ENCODE measurements around the gene SOS1.
A peak's percentile ranks its signal among the peaks of the same experiment; 100 is the strongest.
"Not testable (repeated sequence)": the region's sequence is repeated elsewhere in the genome, so short reads cannot be mapped to it uniquely, and the experiment has no call there.

Gene SOS1

DNA sequence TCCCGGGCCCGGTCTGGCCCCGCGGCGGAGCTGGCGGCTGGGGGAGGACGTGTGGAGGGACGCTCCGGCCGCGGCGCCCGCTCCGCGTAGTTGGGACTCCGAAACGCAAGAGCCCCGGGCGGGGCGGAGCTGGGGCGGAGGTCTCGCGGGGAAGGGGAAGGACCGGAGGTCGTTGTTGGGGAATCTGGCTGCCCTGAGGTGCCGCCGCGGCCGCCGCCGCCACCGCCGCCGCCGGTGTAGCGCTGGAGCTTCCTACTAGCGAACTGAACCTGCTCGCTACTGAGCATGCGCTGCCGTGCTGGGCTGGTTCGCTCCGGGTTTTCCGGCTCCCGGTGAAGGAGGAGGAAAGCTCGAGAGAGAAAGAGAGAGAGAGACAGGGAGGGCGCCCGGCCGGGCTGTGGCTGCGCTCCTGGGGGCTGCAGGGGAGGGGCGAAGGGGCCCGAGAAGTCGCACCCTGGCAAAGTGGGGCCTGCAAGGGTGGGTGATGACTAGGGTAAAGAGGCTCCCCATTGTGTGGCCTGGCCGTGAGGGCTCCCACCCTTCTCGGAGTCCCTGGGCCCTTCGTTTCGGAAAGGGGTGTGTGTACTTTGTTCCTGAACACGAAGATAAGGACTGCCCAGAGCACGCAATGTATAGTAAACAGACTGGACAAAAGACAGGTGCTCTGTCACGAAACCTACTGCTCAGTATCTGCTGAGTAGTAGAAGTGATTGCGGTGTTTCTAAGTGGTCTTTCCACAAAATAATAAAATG, at the start of gene SOS1:
Gene SOS1, minus strand, starts transcription at position 281 of the 752 bp plus-strand sequence. CDS start 629 bp downstream, outside the sequence.
- DNase-seq, result peak; percentile 91

- DNase-seq, result no peak
Measured at GRCh38 chr2:39164089-39164488, 43.2 kb upstream of the SOS1 start.

- no peak for DNase-seq
Measured at GRCh38 chr2:39160982-39161381, 40.1 kb upstream of the SOS1 start.

- no peak for DNase-seq
Measured at GRCh38 chr2:39159283-39159682, 38.4 kb upstream of the SOS1 start.

- no peak for DNase-seq
Measured at GRCh38 chr2:39158351-39158750, 37.5 kb upstream of the SOS1 start.

- DNase-seq, result no peak
Measured at GRCh38 chr2:39156846-39157245, 36.0 kb upstream of the SOS1 start.

- no peak for DNase-seq
Measured at GRCh38 chr2:39156107-39156506, 35.3 kb upstream of the SOS1 start.

DNA sequence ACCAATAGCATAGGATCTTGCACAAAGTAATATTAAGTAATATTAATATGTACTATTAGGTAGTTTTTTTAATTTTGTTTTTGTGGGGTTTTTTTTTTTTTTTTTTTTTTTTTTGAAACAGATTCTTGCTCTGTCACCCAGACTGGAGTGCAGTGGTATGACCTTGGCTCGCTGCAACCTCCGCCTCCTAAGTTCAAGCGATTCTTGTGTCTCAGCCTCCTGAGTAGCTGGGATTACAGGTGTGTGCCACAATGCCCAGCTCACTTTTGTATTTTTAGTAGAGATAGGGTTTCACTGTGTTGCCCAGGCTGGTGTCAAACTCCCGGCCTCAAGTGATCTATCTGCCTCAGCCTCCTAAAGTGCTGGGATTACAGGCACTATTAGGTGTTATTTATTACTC, 34.7 kb upstream of the SOS1 start:
- DNase-seq, result not testable (repeated sequence)

DNA sequence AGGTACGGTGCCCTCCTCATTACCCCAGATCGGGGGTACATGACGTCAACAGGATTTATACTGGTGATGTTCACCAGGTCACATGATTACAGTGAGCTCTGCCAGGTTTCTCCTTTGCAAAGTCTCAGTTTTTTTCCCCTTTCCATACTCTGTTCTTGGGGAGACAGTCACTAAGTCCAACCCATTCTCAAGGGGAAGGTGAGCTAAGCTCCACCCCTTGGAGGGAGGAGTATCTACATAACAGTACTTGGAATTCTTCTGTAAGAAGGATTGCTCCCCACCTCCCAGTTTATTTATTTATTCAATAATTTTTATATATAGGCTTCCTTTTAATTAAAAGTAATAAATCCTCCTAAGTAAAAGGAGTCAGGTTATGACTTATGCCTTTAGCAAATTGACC, 34.1 kb upstream of the SOS1 start:
- no peak for DNase-seq

DNA sequence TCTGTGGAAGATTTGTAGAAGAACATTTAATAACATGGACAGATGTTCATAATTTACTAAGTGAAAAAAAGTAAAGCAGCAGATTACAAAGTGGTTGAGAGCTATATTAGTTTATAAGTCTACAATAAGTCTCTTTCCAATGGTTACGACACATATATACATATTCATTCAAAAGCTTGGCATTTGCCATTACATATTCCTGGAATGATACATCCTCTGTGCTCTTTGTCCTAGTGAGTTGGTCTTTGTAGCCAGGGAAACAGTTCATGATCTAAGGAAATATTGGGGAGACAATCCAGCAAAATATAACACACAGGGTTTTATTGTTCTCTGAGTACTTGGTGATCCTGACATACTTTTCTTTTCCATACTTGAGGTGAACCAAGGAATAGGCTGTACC, 32.5 kb upstream of the SOS1 start:
- DNase-seq, result no peak

GRCh38 chr2:39152504-39152903, 31.7 kb upstream of the SOS1 start:
- no peak for DNase-seq

- DNase-seq, result no peak
Measured at GRCh38 chr2:39150890-39151497, 30.1 kb upstream of the SOS1 start.

GRCh38 chr2:39150102-39150562, 29.3 kb upstream of the SOS1 start:
- no peak for DNase-seq

GRCh38 chr2:39146630-39147029, 25.8 kb upstream of the SOS1 start:
- no peak for DNase-seq

- no peak for DNase-seq
Measured at GRCh38 chr2:39145906-39146421, 25.1 kb upstream of the SOS1 start.

DNA sequence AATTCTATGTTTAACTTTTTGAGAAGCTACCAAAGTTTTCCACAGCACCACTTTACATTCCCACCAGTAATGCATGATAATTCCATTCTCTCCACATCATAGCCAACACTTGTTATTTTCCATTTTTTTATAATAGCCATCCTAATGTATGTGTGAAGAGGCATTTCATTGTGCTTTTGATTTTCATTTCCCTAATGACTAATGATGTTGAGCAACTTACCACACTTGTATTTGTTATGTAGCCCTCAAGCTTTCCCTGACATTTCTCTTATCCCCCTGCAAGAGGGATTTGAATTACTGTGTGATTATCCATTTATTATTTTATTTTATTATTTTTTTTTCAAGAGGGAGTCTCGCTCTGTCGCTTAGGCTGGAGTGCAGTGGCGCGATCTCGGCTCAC, 23.6 kb upstream of the SOS1 start:
- DNase-seq, result no peak

DNA sequence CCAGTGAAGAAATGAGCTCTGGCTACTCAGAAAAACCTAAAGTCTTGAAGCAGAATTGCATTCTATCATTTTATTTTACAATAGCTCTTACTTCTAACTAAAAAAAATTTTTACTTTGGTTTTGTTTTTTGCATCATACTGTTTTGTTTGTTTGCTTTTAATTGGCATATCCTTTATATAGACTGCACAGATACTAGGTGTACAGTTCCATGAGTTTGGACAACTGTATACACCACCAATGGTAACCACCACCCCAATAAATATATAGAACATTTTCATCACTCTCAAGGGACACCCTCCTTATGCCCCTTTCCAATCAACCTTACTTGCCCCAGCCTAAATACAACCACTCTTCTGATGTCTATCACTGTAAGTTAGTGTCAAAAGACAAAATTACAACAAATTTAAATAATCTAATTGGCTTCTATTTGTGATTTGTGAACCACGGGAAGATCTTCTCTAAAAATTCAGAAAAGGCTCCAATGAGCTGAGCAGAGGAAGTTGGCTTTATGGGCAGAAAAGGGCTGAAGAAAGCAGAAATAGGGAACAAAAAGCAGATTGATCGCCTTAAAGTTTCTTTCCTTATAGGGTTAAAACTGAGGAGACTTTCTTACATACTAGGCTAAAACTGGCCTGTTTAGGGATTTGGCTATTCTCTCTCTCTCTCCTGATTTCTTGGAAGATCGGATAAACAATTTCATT, 22.2 kb upstream of the SOS1 start:
- no peak for DNase-seq

GRCh38 chr2:39141334-39142271, 20.8 kb upstream of the SOS1 start:
- DNase-seq, result no peak

DNA sequence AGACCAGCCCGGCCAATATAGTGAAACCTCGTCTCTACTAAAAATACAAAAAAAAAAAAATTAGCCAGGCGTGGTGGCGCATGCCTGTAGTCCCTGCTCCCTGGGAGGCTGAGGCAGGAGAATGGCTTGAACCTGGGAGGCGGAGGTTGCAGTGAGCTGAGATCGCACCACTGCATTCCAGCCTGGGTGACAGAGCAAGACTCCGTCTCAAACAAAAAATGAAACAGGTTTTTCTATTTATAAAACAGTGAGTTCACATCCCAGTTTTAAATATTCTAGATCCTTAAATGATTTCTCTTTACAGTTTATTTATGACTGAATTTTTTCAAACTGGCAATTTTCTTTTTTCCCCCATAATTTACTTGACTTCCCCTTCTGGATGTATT, 20.1 kb upstream of the SOS1 start:
- DNase-seq, result not testable (repeated sequence)

- DNase-seq, result no peak
Measured at GRCh38 chr2:39140322-39140847, 19.5 kb upstream of the SOS1 start.

DNA sequence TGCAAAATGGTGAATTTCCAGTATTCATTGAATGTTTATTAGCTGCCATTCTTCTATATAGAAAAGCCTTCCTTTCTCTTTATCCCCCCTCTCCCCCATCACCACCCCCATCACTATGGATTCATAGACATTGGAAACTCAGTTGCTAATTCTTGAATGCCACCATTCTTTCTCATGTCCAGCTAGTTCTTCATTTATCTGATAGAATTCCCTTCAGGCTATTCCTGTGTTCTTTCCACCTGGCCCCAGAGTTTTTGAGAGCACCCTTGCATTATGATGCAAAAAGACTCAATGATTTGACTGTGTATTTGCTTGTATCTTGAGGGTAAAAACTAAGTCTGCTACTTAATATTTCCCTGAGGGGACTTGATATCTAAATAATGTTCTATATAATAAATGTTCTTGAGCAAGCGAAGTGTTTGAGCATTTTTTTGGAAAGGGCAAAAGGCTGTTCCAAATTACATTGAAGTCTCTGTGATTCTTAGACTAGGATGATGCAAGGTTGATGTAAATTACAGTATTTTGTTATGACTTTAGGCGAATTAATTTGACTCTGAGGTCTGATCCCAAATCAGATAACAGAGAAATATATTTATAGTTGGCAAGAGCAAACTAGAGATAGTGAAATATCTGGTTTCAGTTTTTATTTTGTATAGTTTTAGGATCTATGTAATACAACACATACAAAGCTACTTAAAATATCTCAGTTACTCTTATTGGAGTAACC, 18.8 kb upstream of the SOS1 start:
- DNase-seq, result no peak

DNA sequence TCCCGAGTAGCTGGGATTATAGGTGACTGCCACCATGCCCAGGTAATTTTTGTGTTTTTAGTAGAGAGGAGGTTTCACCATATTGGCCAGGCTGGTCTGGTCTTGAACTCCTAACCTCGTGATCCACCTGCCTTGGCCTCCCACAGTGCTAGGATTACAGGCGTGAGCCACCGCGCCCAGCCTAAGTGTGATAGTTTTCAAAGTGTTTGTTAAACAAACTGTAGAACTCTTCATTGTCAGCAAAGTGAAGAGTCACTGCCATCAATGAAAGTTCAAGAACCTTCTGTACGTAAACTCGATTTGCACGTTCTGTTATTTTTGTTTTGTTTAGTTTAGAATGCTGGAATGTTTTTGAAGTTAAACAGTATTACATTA, 18.0 kb upstream of the SOS1 start:
- no peak for DNase-seq
